BLaER1 (cell line): ENCODE data around the gene IFNAR1.

Experiments used
- H3K27ac ChIP-seq: shearing (Covaris generic); formaldehyde crosslinking; 2 replicates; pipeline ENCODE4 v1.8.1; 2022
- H3K27me3 ChIP-seq: shearing (Covaris generic); formaldehyde crosslinking; 2 replicates; pipeline ENCODE4 v1.8.1; 2022
- H3K36me3 ChIP-seq: shearing (Covaris generic); formaldehyde crosslinking; 2 replicates; pipeline ENCODE4 v1.8.1; 2022
- H3K4me1 ChIP-seq: shearing (Covaris generic); formaldehyde crosslinking; 2 replicates; pipeline ENCODE4 v1.8.1; 2022
- H3K4me2 ChIP-seq: shearing (Covaris generic); formaldehyde crosslinking; 2 replicates; pipeline ENCODE4 v1.8.1; 2022
- H3K4me3 ChIP-seq: shearing (Covaris generic); formaldehyde crosslinking; 2 replicates; pipeline ENCODE4 v1.8.1; 2022
- H3K9ac ChIP-seq: shearing (Covaris generic); formaldehyde crosslinking; 2 replicates; pipeline ENCODE4 v1.8.1; 2022
- H3K9me3 ChIP-seq: shearing (Covaris generic); formaldehyde crosslinking; 2 replicates; pipeline ENCODE4 v1.8.1; 2022
- H4K20me1 ChIP-seq: shearing (Covaris generic); formaldehyde crosslinking; 2 replicates; pipeline ENCODE4 v1.8.1; 2022
- Cebpa-rat ChIP-seq: shearing (Covaris generic); IDR thresholded peaks from 2 replicates; pipeline ENCODE4 v1.8.1; 2022

Gene IFNAR1

GRCh38 chr21:33383056-33383888 is 58.5 kb downstream of the IFNAR1 start:
- Histone ChIP-seq H3K4me1 (peaks cover 53% of the 10 kb centered on the region), H3K4me3 (peak overlapping the region; percentile 41), H4K20me1 (no peaks in the 10 kb centered on the region), H3K36me3 (no peaks in the 10 kb centered on the region), H3K4me2 (peak overlapping the region; percentile 89), H3K9ac (peak overlapping the region; percentile 43), H3K27ac (peak overlapping the region; percentile 45; the same call in 1 of the 2 replicates), H3K9me3 (no peaks in the 10 kb centered on the region), H3K27me3 (no peaks in the 10 kb centered on the region)
- 0 out of 2 replicates have a peak, but pooled peaks have one; percentile 23 for TF ChIP-seq Cebpa-rat

DNA sequence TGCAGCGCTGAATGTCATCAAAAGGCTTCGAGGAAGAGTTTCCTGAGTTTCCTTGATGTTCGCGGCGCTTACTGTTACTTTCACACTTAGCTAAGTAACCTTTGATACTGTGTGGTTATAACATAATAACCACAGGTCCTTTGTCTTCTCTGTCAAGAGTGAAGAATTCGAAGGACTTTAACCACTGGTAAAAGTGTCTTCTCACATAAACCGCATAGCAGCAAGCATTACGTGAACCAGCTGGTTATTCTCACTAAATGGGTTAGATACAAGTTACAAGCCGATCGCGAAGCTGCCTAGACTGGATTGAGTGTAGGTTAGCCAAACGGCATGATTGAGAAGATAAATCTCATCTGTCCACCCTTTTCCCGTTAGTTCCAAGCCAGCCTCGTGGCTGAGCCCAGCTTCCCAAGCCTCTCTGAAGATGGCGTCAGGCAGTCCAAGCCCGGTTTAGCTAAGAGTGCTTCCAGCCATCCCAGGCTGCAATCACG is 60.1 kb downstream of the IFNAR1 start:
- Histone ChIP-seq H3K27ac (no peak overlapping the region), H3K9ac (no peak overlapping the region), H3K27me3 (no peaks in the 10 kb centered on the region), H3K4me3 (no peak overlapping the region), H3K9me3 (no peaks in the 10 kb centered on the region), H3K36me3 (no peaks in the 10 kb centered on the region), H3K4me2 (peak overlapping the region; percentile 89; the same call in 1 of the 2 replicates), H3K4me1 (peaks cover 48% of the 10 kb centered on the region), H4K20me1 (no peaks in the 10 kb centered on the region)
- TF ChIP-seq Cebpa-rat, result no peak

GRCh38 chr21:33386222-33386784 is 61.5 kb downstream of the IFNAR1 start:
- TF ChIP-seq Cebpa-rat, result no peak
- H3K27ac ChIP-seq, result no peak overlapping the region
- no peaks in the 10 kb centered on the region for H3K9me3 ChIP-seq
- H3K9ac ChIP-seq, result no peak overlapping the region
- H4K20me1 ChIP-seq, result no peaks in the 10 kb centered on the region
- peaks cover 35% of the 10 kb centered on the region for H3K4me1 ChIP-seq
- H3K4me2 ChIP-seq, result no peak overlapping the region
- no peaks in the 10 kb centered on the region for H3K36me3 ChIP-seq
- no peak overlapping the region for H3K4me3 ChIP-seq
- H3K27me3 ChIP-seq, result no peaks in the 10 kb centered on the region

DNA sequence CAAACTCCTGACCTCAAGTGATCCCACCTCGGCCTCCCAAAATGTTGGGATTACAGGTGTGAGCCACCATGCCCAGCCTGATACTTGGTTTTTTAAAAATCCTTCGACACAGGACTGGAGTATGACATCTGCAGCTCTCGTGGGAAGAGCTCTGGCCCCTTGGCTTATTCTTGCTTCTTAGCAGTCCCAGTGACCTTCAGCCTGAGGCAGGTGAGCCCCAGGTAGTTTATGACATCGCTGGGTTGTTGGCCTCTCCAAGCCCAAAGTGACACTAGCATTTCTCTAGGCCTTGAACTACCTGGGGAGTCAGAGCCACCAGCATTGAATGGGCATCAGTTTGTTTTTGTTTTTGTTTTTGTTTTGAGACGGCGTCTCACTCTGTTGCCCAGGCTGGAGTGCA is 62.5 kb downstream of the IFNAR1 start:
- H3K27ac ChIP-seq, result no peak overlapping the region
- TF ChIP-seq Cebpa-rat, result no peak
- peaks cover 25% of the 10 kb centered on the region for H3K4me1 ChIP-seq
- no peak overlapping the region for H3K4me2 ChIP-seq
- no peaks in the 10 kb centered on the region for H3K36me3 ChIP-seq
- no peaks in the 10 kb centered on the region for H3K27me3 ChIP-seq
- no peak overlapping the region for H3K9ac ChIP-seq
- no peak overlapping the region for H3K4me3 ChIP-seq
- H4K20me1 ChIP-seq, result no peaks in the 10 kb centered on the region
- no peaks in the 10 kb centered on the region for H3K9me3 ChIP-seq

- Histone ChIP-seq H3K4me2 (no peak overlapping the region), H3K4me1 (peaks cover 17% of the 10 kb centered on the region)
Observed at GRCh38 chr21:33388188-33388587, 63.4 kb downstream of the IFNAR1 start.

DNA sequence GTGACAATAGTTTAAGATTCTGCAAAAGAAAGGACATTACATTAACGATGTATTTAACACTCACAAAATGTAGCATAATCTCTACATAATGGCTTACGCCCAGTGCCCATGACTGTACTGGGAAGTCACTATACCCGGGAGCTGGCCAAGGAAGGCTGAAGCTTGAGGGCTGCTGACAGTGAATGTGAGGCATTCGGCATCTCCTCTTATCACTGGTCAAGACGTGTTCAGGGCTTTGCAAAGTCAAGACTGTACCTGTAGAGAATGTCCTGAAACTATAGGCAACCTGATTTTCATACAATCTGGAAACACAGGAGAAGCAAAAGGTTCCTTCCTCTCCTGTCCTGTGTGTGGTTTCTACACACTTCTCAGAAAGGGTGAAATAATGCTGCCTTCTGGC is 65.7 kb downstream of the IFNAR1 start:
- H3K27ac ChIP-seq, result no peak overlapping the region
- TF ChIP-seq Cebpa-rat, result no peak
- H3K4me2 ChIP-seq, result no peak overlapping the region
- H3K4me3 ChIP-seq, result no peak overlapping the region
- H3K27me3 ChIP-seq, result no peaks in the 10 kb centered on the region
- no peaks in the 10 kb centered on the region for H4K20me1 ChIP-seq
- H3K36me3 ChIP-seq, result no peaks in the 10 kb centered on the region
- H3K9ac ChIP-seq, result no peak overlapping the region
- no peaks in the 10 kb centered on the region for H3K9me3 ChIP-seq
- 0 out of 2 replicates have a peak, but pooled peaks cover 7% of the 10 kb centered on the region for H3K4me1 ChIP-seq

More at GRCh38 chr21:33388188-33388587, 63.4 kb downstream of the IFNAR1 start:
- TF ChIP-seq Cebpa-rat, result no peak
- no peaks in the 10 kb centered on the region for H3K27me3 ChIP-seq
- no peaks in the 10 kb centered on the region for H3K9me3 ChIP-seq
- H3K27ac ChIP-seq, result no peak overlapping the region
- H4K20me1 ChIP-seq, result no peaks in the 10 kb centered on the region
- no peaks in the 10 kb centered on the region for H3K36me3 ChIP-seq
- H3K4me3 ChIP-seq, result no peak overlapping the region
- H3K9ac ChIP-seq, result no peak overlapping the region

- no peak overlapping the region for H3K9ac ChIP-seq
- H3K4me1 ChIP-seq, result 0 out of 2 replicates have a peak, but pooled peaks cover 7% of the 10 kb centered on the region
- no peaks in the 10 kb centered on the region for H3K36me3 ChIP-seq
- H4K20me1 ChIP-seq, result no peaks in the 10 kb centered on the region
- TF ChIP-seq Cebpa-rat, result no peak
- no peak overlapping the region for H3K4me2 ChIP-seq
- no peaks in the 10 kb centered on the region for H3K9me3 ChIP-seq
- no peaks in the 10 kb centered on the region for H3K27me3 ChIP-seq
- H3K27ac ChIP-seq, result no peak overlapping the region
- H3K4me3 ChIP-seq, result no peak overlapping the region
Observed at GRCh38 chr21:33391656-33392055, 66.9 kb downstream of the IFNAR1 start.

DNA sequence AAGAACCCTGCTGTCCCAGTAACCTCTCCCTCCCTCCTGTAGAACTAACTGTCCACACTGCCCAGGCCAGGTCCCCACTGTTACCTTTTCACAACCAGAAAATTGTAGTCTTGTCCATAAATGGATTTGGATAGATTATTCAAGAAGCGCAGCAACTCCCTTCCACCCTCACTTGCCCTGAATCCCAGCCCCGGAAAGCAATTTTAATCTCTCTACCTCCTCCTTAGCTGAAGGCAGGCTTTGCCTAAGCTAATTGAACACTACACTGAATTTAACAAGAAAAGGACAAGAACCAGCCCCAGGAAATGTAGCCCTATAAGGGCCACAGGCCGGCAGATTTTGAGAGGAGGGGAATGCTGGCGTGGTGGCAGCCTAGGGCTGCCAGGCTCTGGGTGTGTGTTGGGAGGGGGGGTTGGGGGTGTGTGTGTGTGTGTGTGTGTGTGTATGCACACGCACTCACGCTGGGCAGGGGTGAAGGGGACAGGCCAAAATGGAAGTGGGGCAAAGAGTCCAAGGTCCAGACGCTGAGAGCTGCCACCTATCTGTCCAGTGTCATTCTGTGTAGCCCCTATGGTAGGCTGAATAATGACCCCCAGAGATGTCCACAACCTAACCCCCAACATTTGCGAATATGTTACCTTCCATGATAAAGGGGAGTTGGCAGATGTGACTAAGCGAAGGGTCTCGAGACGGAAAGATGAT is 67.7 kb downstream of the IFNAR1 start:
- Histone ChIP-seq H3K4me1 (0 out of 2 replicates have a peak, but pooled peaks cover 7% of the 10 kb centered on the region), H3K27me3 (no peaks in the 10 kb centered on the region), H3K27ac (no peak overlapping the region), H3K36me3 (no peaks in the 10 kb centered on the region), H3K4me2 (no peak overlapping the region), H3K9me3 (no peaks in the 10 kb centered on the region), H3K9ac (no peak overlapping the region), H3K4me3 (no peak overlapping the region), H4K20me1 (no peaks in the 10 kb centered on the region)
- TF ChIP-seq Cebpa-rat, result no peak

GRCh38 chr21:33393348-33393747 is 68.6 kb downstream of the IFNAR1 start:
- H3K27ac ChIP-seq, result no peak overlapping the region
- 0 out of 2 replicates have a peak, but pooled peaks cover 7% of the 10 kb centered on the region for H3K4me1 ChIP-seq
- H3K9ac ChIP-seq, result no peak overlapping the region
- TF ChIP-seq Cebpa-rat, result no peak
- no peaks in the 10 kb centered on the region for H3K9me3 ChIP-seq
- H4K20me1 ChIP-seq, result no peaks in the 10 kb centered on the region
- H3K4me3 ChIP-seq, result no peak overlapping the region
- no peak overlapping the region for H3K4me2 ChIP-seq
- no peaks in the 10 kb centered on the region for H3K36me3 ChIP-seq
- no peaks in the 10 kb centered on the region for H3K27me3 ChIP-seq
